ENCODE data around the gene GABPB2.

GABPB2 gene

GRCh38 chr1:151133018-151133806 is 62.7 kb downstream of the GABPB2 start:
- no peak for DNase-seq (ENCODE audit: low spot score)

DNA sequence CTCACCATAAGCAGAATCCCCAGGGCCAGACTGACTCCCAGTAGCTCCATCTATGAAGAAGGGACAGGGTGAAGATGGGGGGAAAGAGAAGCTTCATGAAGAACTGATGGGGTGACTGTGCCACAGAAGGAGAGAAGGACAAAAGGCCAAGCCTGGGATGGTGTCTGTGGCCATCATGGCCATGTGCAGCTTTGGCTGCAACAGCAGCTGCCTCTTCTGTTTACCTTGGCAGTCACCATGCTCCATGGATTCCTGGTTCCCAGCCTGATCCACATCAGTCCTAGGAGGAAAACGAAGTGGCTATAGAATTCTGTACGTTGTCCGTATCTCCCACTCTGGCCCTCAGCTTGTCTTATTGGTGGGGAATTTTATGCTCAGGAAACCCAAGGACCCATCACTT is 63.8 kb downstream of the GABPB2 start:
- no peak for DNase-seq (ENCODE audit: low spot score)

- no peak for DNase-seq (ENCODE audit: low spot score)
Observed at GRCh38 chr1:151134991-151135390, 64.4 kb downstream of the GABPB2 start.

- no peak for DNase-seq (ENCODE audit: low spot score)
Observed at GRCh38 chr1:151135433-151136385, 65.1 kb downstream of the GABPB2 start.

DNA sequence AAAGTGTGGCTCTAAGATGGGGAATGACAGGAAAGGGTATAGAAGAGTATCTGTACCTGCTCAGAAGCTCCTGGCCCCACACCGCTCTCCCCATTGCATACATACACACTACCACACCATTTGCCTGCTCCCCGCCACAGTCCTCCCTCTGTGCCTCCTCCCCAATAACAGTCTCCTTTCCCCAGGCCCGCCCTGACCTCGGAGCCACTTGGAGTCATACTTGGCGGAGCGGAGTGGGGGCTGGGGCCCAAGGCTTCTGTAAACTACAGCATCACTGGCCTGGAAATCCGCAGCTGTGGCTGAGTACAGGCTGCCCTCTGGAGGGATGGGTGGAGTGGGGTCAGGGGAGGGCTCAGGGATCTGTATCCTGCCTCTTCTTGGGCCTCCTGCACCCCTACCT is 67.2 kb downstream of the GABPB2 start:
- no peak for DNase-seq (ENCODE audit: low spot score)

- DNase-seq (ENCODE audit: low spot score), result no peak
Observed at GRCh38 chr1:151142411-151143056, 72.0 kb downstream of the GABPB2 start.

GRCh38 chr1:151143057-151143435 is 72.5 kb downstream of the GABPB2 start:
- no peak for DNase-seq (ENCODE audit: low spot score)

GRCh38 chr1:151143986-151144385 is 73.4 kb downstream of the GABPB2 start:
- no peak for DNase-seq (ENCODE audit: low spot score)

DNA sequence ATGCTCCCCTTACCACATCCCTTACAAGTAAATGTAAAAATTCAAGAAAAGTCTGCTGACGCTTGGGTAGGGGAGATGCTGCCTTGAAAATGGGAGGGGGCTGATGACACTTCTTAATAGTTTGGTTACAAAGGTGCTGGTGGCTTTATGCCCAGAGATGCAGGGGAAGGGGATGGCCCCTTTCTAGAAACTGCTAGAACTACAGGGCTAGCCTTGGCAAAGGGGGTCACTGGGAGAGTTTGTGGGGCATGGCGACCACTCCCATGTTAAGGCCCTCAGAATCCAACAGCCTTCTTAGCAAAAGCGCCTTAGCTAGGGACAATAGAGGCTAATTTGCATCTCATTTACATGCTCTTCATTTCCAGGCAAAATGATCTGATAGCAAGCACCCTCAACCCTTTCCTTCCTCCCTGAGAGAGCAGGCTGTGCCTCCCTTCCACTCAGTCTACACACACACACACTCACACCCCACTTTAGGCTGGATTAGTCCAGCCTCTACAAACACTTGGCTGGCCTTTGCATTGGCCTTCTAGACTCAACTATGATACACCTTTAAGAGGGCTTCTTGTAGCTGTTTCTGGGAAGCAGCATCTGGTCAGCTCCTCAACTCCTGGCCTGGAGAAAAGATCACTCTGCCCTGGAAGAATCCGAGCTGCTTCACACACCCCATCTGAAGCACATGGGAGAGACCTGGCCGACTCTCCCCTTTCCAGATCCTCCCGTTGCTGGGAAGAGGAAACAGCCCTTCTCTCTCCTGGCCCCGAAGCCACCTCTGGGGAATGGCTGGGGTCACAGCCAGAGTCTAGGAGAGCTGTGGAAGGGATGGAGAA is 74.1 kb downstream of the GABPB2 start:
- DNase-seq (ENCODE audit: low spot score), result peak; percentile 40

DNA sequence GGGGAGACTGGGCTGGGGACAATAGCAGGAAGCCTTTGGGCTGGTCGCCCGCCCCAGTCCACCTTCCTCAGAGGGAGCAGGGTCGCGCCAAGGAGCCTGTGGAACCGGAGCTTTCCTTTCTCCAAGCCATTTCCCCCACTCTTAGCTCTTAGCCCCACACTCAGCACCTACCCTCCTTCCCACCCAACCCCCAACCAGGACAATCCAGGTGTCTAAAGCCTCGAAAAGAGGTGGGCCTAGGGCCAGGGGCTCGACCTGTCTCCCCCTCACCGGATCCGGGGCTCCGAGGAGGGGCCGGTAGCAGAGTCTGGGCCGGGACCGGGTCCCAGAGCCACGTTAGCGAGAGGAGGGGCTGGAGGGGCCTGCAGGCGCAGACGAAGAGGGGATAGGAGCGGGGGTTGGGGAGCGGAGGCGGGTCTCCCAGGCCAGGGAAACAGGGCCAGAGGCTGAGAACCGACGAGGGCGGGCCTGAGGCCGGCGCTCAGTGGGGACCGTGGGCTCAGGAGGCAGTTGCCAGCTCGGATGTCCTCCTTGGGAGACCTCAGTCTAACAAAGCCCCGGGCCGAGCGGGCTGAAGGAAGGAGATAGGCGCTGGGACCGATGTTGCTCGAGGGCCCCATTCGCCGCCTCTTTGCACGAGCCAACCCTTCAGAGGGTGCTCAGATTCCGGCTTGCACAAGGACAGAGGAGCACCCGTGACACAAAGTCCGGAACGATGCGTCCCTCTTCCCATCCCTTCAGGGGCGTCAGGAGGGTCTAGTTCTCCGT is 74.9 kb downstream of the GABPB2 start:
- DNase-seq (ENCODE audit: low spot score), result peak; percentile 39

- no peak for DNase-seq (ENCODE audit: low spot score)
Observed at GRCh38 chr1:151146072-151146411, 75.5 kb downstream of the GABPB2 start.

DNA sequence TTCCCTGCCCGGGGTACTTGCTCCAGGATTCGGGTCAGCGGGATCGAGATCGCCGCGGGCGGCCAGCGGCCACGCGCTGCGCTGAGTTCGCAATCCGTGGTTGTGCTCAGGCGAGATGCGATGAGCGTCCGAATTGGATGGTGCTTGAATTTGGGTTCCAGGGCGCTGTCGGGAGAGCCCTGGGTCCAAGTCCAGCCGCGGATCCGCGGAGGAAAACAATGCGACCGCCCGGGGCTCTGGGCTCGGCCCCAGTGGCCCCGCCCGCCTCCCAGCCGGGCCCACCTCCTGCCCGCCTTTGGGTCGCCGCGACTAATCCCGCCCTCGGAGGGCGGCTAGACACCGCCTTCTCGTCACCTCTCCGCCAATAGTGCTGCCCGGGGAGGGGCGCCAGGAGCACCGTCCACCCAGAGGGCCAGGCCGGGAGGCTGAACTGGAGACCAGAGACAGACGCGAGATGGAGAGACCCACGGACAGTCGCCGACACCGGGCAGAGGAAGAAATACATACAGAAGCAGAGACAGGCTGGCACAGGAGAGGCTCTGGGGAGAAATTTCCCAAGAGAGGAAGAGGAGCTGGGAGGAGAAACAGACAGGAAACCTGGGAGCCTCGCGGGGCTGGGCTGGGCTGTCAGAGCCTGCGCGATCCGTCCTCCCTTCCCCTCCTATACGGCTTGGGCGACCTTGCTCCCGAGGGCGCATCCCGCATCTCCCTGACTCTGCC is 76.0 kb downstream of the GABPB2 start, which contains the start of gene SEMA6C:
Gene SEMA6C, minus strand, starts transcription at position 220 of the 720 bp plus-strand sequence. CDS start 4,010 bp downstream, outside the sequence.
- DNase-seq (ENCODE audit: low spot score), result peak; percentile 98

DNA sequence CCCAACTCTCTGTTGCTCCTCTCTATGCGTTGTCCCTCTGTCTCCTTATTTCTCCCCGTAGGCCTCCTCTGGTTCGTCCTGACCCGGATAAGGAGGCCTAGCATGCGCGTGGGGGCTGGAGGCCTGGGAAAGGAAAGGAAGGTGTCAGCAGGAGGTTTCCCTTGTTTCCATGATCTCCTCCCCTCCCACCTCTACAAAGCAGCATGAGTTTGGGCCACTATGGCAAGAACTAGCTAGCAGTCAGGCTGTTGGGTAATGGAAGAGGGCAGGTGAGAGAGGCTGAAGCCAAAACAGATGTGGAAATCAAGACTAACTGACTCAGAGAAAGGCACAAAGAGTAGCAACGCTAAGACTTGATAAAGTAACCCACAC is 76.6 kb downstream of the GABPB2 start:
- DNase-seq (ENCODE audit: low spot score), result peak; percentile 53

- DNase-seq (ENCODE audit: low spot score), result no peak
Observed at GRCh38 chr1:151147665-151148064, 77.1 kb downstream of the GABPB2 start.

DNA sequence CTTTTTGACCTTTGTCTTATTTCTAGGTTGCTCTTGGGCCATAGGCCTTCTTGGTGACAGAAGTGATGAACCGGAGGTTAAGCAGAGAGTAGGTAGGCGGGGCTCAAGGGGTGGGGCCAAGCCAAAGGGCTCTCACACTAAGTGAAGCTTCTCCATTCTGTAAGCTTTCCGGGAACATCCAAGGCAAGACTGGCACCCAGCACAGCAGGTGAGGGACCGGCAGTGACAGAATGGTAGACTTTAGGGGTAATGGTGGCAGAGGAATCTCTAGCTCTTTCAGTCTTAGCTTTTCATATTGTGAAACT is 85.9 kb downstream of the GABPB2 start, which contains the start of gene TNFAIP8L2:
Gene TNFAIP8L2, plus strand, starts transcription at position 135 of the 305 bp plus-strand sequence. CDS start 2,049 bp downstream, outside the sequence.
- no peak for DNase-seq (ENCODE audit: low spot score)

DNA sequence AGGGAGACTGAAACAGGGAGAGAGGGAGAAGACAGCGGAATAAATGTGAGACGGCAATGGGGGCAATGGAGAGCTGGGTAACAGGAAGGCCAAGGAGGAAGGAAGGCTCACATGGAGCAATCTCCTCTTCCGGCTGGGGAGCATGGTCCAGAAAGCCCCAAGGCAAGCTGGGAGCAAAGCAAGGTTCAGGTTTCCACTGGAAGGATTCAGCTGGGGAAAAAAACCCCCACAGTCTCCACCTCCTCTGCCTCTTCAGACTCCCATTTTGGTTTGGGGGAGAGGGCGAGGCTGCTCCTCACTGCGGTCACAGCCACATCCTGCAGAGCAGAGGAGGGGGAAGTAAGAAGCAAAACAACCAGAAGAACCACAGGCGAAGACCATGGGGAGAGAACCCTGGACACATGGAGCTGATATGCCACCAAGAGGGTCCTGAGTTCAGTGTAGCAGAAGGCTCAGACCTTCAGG is 86.5 kb downstream of the GABPB2 start:
- no peak for DNase-seq (ENCODE audit: low spot score)

- DNase-seq (ENCODE audit: low spot score), result no peak
Observed at GRCh38 chr1:151158326-151158725, 87.8 kb downstream of the GABPB2 start.

DNA sequence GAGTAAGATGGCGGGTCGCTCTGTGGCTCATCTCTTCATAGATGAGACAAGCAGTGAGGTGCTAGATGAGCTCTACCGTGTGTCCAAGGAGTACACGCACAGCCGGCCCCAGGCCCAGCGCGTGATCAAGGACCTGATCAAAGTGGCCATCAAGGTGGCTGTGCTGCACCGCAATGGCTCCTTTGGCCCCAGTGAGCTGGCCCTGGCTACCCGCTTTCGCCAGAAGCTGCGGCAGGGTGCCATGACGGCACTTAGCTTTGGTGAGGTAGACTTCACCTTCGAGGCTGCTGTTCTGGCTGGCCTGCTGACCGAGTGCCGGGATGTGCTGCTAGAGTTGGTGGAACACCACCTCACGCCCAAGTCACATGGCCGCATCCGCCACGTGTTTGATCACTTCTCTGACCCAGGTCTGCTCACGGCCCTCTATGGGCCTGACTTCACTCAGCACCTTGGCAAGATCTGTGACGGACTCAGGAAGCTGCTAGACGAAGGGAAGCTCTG is 88.2 kb downstream of the GABPB2 start:
- no peak for DNase-seq (ENCODE audit: low spot score)

GRCh38 chr1:151159373-151159772 is 88.8 kb downstream of the GABPB2 start:
- no peak for DNase-seq (ENCODE audit: low spot score)

DNA sequence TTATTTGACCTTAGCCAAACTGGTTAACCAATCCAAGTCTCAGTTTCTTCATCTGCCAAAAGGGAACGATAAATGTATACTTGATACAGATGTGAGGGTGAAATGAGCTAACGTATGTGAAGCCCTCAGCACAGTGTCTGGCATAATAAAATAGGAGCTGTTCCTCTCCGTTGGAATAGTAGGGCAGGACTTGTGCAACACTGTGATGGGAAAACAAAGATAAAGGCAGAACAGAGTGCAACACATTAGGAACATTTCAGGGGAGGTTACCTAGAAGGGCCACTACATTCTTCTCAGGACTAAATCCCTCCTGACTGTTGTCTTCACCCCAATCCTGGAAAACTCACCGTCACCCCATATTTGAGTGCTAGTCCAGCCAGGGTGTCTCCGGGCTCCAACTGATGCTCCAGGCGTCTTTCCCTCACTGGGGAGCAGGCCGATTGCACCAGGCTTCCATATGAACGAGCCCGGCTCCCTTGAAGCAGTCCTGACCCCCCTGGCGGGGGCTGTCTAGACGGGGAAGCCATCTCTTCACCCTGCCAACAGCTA is 94.2 kb downstream of the GABPB2 start:
- DNase-seq (ENCODE audit: low spot score), result no peak

Data from cerebellar cortex (tissue), 1 donor.